A549 (cell line): ENCODE results near the gene IGLL1.

Source experiments
- CBX8 ChIP-seq: fragments of 200-600 bp; sonication (generic); IDR thresholded peaks from 2 replicates; pipeline ENCODE4 v1.6.1; 2016
- CHD4 ChIP-seq: fragments of 200-600 bp; sonication (generic); IDR thresholded peaks from 2 replicates; pipeline ENCODE4 v1.6.1; 2016; ENCODE audit warnings: antibody characterized with exemption, mild to moderate bottlenecking, borderline replicate concordance
- EHMT2 ChIP-seq: fragments of 200-600 bp; sonication (generic); IDR thresholded peaks from 2 replicates; pipeline ENCODE4 v1.6.1; 2016; ENCODE audit warnings: antibody characterized with exemption, low read depth, mild to moderate bottlenecking, moderate library complexity
- EP300 ChIP-seq, 2 experiments: fragments of >200 bp; sonication (Bioruptor Twin); formaldehyde crosslinking; IDR thresholded peaks; 2 replicates in 1 of 2; 3 replicates in 1 of 2; pipeline ENCODE4 v1.6.1; 2016 to 2017
- KDM1A ChIP-seq: fragments of 200-600 bp; sonication (generic); IDR thresholded peaks from 2 replicates; pipeline ENCODE4 v1.6.1; 2016; ENCODE audit warnings: low read depth, mild to moderate bottlenecking
- MAFK ChIP-seq: fragments of 450-650 bp; IDR thresholded peaks from 2 replicates; pipeline ENCODE4 v1.6.1; 2014; ENCODE audit not compliant: partially characterized antibody
- MAZ ChIP-seq: fragments of 150-350 bp; IDR thresholded peaks from 2 replicates; pipeline ENCODE4 v1.6.1; 2014; ENCODE audit warnings: antibody characterized with exemption, low read depth, low read length, borderline replicate concordance
- POLR2A ChIP-seq: IDR thresholded peaks from 2 replicates; pipeline ENCODE4 v1.6.1; 2012; ENCODE audit warnings: mild to moderate bottlenecking, low read length
- RAD21 ChIP-seq, 2 experiments: fragments of >200 bp in 1 of 2; sonication (Bioruptor Twin) in 1 of 2; formaldehyde crosslinking in 1 of 2; IDR thresholded peaks in 1 of 2; conservative IDR thresholded peaks in 1 of 2; 2 replicates in 1 of 2; 3 replicates in 1 of 2; pipeline ENCODE4 v1.6.1; 2012 to 2018; ENCODE audit warnings: inconsistent platforms in 1 of 2
- RCOR1 ChIP-seq: fragments of 150-350 bp; IDR thresholded peaks from 2 replicates; pipeline ENCODE4 v1.6.1; 2014; ENCODE audit warnings: antibody characterized with exemption, low read length, low read depth
- SREBF2 ChIP-seq: fragments of 450-650 bp; IDR thresholded peaks from 2 replicates; pipeline ENCODE4 v1.6.1; 2014; ENCODE audit warnings: mild to moderate bottlenecking, moderate library complexity
- TF ChIP-seq, protein P1 (sequence below): fragments of >200 bp; sonication (Bioruptor Twin); formaldehyde crosslinking; IDR thresholded peaks from 3 replicates; pipeline ENCODE4 v1.5.1; 2016
- TF ChIP-seq, protein P2 (sequence below): fragments of 200-600 bp; sonication (generic); IDR thresholded peaks from 2 replicates; pipeline ENCODE4 v1.6.1; 2016; ENCODE audit warnings: antibody characterized with exemption, mild to moderate bottlenecking, moderate library complexity

DNA sequence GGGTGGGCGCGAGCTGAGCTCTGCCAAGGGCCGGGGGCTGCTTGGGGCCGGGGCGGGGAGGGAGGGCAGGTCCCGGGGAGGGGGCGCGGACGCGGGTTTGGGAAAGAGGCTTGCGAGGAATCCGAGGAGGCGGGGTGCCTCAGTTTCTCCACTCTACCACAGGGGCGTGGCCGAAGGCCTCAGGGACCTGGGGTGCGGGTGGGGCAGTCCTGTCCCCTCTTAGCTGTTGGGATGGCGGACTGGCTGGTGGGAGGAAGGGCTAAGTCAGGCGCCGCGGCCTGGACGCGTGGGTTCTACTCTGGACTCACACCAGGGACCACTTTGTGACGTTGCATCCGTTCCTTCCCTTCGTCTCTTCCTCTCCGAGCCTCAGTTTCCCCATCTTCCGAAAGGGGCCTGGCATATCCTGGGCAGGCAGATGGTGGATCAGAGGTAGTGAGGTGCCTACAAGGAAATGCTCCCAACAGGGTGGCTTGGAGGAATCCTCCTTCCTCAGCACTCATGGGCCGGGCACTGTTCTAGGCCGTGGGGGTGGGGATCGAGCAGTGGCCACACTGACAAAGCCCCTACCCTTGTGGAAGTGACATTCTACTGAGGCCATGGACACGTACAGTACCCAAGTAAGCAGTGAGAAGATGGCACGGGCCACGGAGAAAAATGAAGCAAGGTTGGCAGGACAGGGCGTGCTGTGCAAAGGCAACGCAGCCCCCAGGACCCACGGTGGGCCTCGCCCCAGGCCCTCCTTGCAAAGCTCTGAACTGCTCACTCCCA is 13.2 kb downstream of the IGLL1 start:
- TF ChIP-seq SREBF2, result no peak
- TF ChIP-seq, protein P1, sequence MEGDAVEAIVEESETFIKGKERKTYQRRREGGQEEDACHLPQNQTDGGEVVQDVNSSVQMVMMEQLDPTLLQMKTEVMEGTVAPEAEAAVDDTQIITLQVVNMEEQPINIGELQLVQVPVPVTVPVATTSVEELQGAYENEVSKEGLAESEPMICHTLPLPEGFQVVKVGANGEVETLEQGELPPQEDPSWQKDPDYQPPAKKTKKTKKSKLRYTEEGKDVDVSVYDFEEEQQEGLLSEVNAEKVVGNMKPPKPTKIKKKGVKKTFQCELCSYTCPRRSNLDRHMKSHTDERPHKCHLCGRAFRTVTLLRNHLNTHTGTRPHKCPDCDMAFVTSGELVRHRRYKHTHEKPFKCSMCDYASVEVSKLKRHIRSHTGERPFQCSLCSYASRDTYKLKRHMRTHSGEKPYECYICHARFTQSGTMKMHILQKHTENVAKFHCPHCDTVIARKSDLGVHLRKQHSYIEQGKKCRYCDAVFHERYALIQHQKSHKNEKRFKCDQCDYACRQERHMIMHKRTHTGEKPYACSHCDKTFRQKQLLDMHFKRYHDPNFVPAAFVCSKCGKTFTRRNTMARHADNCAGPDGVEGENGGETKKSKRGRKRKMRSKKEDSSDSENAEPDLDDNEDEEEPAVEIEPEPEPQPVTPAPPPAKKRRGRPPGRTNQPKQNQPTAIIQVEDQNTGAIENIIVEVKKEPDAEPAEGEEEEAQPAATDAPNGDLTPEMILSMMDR, result no peak
- TF ChIP-seq CHD4, result no peak
- no peak for TF ChIP-seq RAD21 (conservative IDR thresholded peaks at IDR 0.05 in 1 of 2, IDR thresholded peaks at IDR 0.05 in 1 of 2)
- no peak for TF ChIP-seq KDM1A
- TF ChIP-seq EP300 (IDR thresholded peaks at IDR 0.05), result no peak
- no peak for TF ChIP-seq MAZ
- no peak for TF ChIP-seq EHMT2
- no peak for TF ChIP-seq CBX8
- no peak for TF ChIP-seq MAFK
- no peak for TF ChIP-seq RCOR1
- TF ChIP-seq POLR2A, result no peak
- TF ChIP-seq, protein P2, sequence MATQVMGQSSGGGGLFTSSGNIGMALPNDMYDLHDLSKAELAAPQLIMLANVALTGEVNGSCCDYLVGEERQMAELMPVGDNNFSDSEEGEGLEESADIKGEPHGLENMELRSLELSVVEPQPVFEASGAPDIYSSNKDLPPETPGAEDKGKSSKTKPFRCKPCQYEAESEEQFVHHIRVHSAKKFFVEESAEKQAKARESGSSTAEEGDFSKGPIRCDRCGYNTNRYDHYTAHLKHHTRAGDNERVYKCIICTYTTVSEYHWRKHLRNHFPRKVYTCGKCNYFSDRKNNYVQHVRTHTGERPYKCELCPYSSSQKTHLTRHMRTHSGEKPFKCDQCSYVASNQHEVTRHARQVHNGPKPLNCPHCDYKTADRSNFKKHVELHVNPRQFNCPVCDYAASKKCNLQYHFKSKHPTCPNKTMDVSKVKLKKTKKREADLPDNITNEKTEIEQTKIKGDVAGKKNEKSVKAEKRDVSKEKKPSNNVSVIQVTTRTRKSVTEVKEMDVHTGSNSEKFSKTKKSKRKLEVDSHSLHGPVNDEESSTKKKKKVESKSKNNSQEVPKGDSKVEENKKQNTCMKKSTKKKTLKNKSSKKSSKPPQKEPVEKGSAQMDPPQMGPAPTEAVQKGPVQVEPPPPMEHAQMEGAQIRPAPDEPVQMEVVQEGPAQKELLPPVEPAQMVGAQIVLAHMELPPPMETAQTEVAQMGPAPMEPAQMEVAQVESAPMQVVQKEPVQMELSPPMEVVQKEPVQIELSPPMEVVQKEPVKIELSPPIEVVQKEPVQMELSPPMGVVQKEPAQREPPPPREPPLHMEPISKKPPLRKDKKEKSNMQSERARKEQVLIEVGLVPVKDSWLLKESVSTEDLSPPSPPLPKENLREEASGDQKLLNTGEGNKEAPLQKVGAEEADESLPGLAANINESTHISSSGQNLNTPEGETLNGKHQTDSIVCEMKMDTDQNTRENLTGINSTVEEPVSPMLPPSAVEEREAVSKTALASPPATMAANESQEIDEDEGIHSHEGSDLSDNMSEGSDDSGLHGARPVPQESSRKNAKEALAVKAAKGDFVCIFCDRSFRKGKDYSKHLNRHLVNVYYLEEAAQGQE, result no peak
